ENCODE data around the gene TSPAN4. TPM values are rescaled to one million over a fixed set of nuclear protein-coding genes. Genes with fewer than 3 reads are reported as not detected.

TSPAN4 gene
- total RNA-seq, 4 donors from 2014 or later: 81.4 to 156 (median 129) TPM

GRCh38 chr11:886568-886967 lies 43.9 kb downstream of the TSPAN4 start:
- Histone ChIP-seq H3K4me3 (no peak overlapping the region), H3K27me3 (no peaks in the 10 kb centered on the region), H3K9me3 (no peaks in the 10 kb centered on the region), H3K27ac (replicated peaks in 1 of 4) (no peak overlapping the region), H3K4me1 (no peaks in the 10 kb centered on the region), H3K36me3 (peaks cover 7 to 81% (median 56%) of the 10 kb centered on the region in 4 donors)
- intact Hi-C loops (cut with DNase I): no loop called here
- no peak for DNase-seq (ENCODE audit: extremely low spot score)
- 97% methylated on average over 14 of the region's 17 CpGs for WGBS
- TF ChIP-seq EP300 (IDR thresholded peaks at IDR 0.05): no peak
- TF ChIP-seq CTCF (IDR thresholded peaks at IDR 0.05): no peak
- TF ChIP-seq POLR2AphosphoS5 (IDR thresholded peaks at IDR 0.05): no peak
- TF ChIP-seq POLR2A (IDR thresholded peaks at IDR 0.05; ENCODE audit: low read depth): no peak

DNA sequence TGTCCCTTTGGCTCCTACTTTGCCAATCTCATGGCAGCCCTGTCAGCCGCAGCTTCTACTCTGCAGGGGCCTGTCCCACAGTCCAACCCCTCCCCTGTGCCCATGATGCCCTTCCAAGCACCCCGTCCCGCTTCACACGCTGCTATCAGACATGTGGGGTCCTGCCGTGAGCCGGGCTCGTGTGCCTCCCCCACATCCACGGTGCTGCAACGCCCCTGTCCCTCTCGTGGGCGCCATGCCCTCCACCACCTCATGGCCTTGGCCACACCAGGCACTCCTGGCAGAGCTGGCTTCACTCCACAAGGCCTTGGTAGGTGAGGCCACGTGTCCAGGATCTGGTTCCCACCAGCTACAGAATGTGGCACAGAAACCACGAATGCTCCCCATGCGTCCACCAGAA lies 44.9 kb downstream of the TSPAN4 start:
- TF ChIP-seq CTCF (IDR thresholded peaks at IDR 0.05) (no peak), POLR2A (IDR thresholded peaks at IDR 0.05; ENCODE audit: low read depth) (no peak), POLR2AphosphoS5 (IDR thresholded peaks at IDR 0.05) (no peak), EP300 (IDR thresholded peaks at IDR 0.05) (no peak)
- 97% methylated on average over 14 of the region's 14 CpGs for WGBS
- DNase-seq (ENCODE audit: extremely low spot score): no peak
- no peaks in the 10 kb centered on the region for H3K4me1 ChIP-seq
- intact Hi-C loops (cut with DNase I): no loop called here
- H3K36me3 ChIP-seq: peaks cover 5 to 73% (median 50%) of the 10 kb centered on the region in 4 donors
- no peaks in the 10 kb centered on the region for H3K9me3 ChIP-seq
- no peak overlapping the region for H3K27ac ChIP-seq (replicated peaks in 1 of 4)
- H3K4me3 ChIP-seq: no peak overlapping the region
- H3K27me3 ChIP-seq: no peaks in the 10 kb centered on the region

GRCh38 chr11:888310-889212 lies 45.9 kb downstream of the TSPAN4 start:
- TF ChIP-seq EP300 (IDR thresholded peaks at IDR 0.05): no peak
- no peak for TF ChIP-seq POLR2AphosphoS5 (IDR thresholded peaks at IDR 0.05)
- no peak for TF ChIP-seq CTCF (IDR thresholded peaks at IDR 0.05)
- TF ChIP-seq POLR2A (IDR thresholded peaks at IDR 0.05; ENCODE audit: low read depth): no peak
- intact Hi-C loops (cut with DNase I): no loop called here
- Histone ChIP-seq H3K27ac (replicated peaks in 1 of 4) (no peak overlapping the region), H3K4me3 (no peak overlapping the region), H3K9me3 (no peaks in the 10 kb centered on the region), H3K36me3 (peaks cover 0 to 68% (median 41%) of the 10 kb centered on the region in 4 donors), H3K4me1 (no peaks in the 10 kb centered on the region), H3K27me3 (no peaks in the 10 kb centered on the region)
- no peak for DNase-seq (ENCODE audit: extremely low spot score)
- WGBS: 94% methylated on average over 32 of the region's 45 CpGs

- Histone ChIP-seq H3K27ac (replicated peaks in 1 of 4) (no peak overlapping the region), H3K36me3 (peaks cover 0 to 62% (median 36%) of the 10 kb centered on the region in 4 donors), H3K27me3 (no peaks in the 10 kb centered on the region), H3K4me1 (no peaks in the 10 kb centered on the region), H3K4me3 (no peak overlapping the region), H3K9me3 (no peaks in the 10 kb centered on the region)
- WGBS: 94% methylated on average over 11 of the region's 13 CpGs
- DNase-seq (ENCODE audit: extremely low spot score): no peak
- intact Hi-C loops (cut with DNase I): no loop called here
- TF ChIP-seq EP300 (IDR thresholded peaks at IDR 0.05) (no peak), CTCF (IDR thresholded peaks at IDR 0.05) (no peak), POLR2A (IDR thresholded peaks at IDR 0.05; ENCODE audit: low read depth) (no peak), POLR2AphosphoS5 (IDR thresholded peaks at IDR 0.05) (no peak)
Measured at GRCh38 chr11:889257-889656, 46.6 kb downstream of the TSPAN4 start.

Data from esophagus muscularis mucosa (tissue), 4 donors.